GM12872 (cell line): ENCODE results near the gene MAN1A2.

Experiments used
- CTCF ChIP-seq: IDR thresholded peaks from 3 replicates; pipeline ENCODE4 v1.5.1; 2011; ENCODE audit warnings: low read depth, mild to moderate bottlenecking, low read length, moderate library complexity; ENCODE audit not compliant: insufficient read depth

The MAN1A2 gene

GRCh38 chr1:117565745-117566455 is 198.7 kb downstream of the MAN1A2 start:
- TF ChIP-seq CTCF: no peak

- no peak for TF ChIP-seq CTCF
Observed at GRCh38 chr1:117566556-117566955, 199.3 kb downstream of the MAN1A2 start.

- no peak for TF ChIP-seq CTCF
Observed at GRCh38 chr1:117567435-117567834, 200.2 kb downstream of the MAN1A2 start.

GRCh38 chr1:117567976-117568375 is 200.7 kb downstream of the MAN1A2 start:
- no peak for TF ChIP-seq CTCF

GRCh38 chr1:117568999-117569398 is 201.8 kb downstream of the MAN1A2 start:
- TF ChIP-seq CTCF: no peak

- TF ChIP-seq CTCF: no peak
Observed at GRCh38 chr1:117569856-117570255, 202.6 kb downstream of the MAN1A2 start.

- TF ChIP-seq CTCF: no peak
Observed at GRCh38 chr1:117570988-117571409, 203.8 kb downstream of the MAN1A2 start.
